Ovary (tissue), 3 donors: Measurements from ENCODE around the gene COL6A2.

Experiments
- CTCF ChIP-seq, 3 donors: fragments of 450-650 bp in 2 of 3; fragments of 200-600 bp in 1 of 3; IDR thresholded peaks; one replicate each; pipeline versions ENCODE4 v1.5.1 to v1.8.0; 2016 to 2022; ENCODE audit warnings: antibody characterized with exemption in 3 of 3, mild to moderate bottlenecking in 1 of 3
- EP300 ChIP-seq: sonication (generic); formaldehyde crosslinking; IDR thresholded peaks from one replicate; pipeline ENCODE4 v1.6.1; 2017; ENCODE audit warnings: antibody characterized with exemption
- POLR2A ChIP-seq: fragments of 450-650 bp; IDR thresholded peaks from one replicate; pipeline ENCODE4 v1.6.1; 2017; ENCODE audit warnings: antibody characterized with exemption, mild to moderate bottlenecking, moderate library complexity
- donor health status: DM: no; HTN: no; CAD: no.

DNA sequence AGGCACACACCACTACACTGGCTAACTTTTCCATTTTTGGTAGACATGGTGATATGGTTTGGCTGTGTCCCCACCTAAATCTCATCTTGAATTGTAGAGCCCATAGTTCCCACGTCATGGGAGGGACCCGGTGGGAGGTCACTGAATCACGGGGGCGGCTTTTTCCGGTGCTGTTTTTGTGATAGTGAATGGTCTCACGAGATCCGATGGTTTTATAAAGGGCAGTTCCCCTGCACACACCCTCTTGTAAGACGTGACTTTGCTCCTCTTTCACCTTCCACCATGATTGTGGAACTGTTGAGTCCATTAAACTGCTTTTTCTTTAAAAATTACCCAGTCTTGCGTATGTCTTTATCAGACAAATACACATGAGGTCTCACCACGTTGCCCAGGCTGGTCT is 58.8 kb downstream of the COL6A2 start:
- TF ChIP-seq CTCF (IDR thresholded peaks at IDR 0.05): no peak
- TF ChIP-seq EP300: no peak
- TF ChIP-seq POLR2A: no peak
